Right cardiac atrium (tissue), 5 donors: Measurements from ENCODE around the gene VILL. TPM values are rescaled to one million over a fixed set of nuclear protein-coding genes. Genes with fewer than 3 reads are reported as not detected.

Experiments
- ATAC-seq, 2 donors: fragments of 200-7000 bp; cut with Tn5 transposase; one replicate each; pipeline versions ENCODE4 v1.8.0 to v1.9.1; 2020; ENCODE audit warnings: moderate library complexity in 2 of 2, mild to moderate bottlenecking in 1 of 2
- DNase-seq, 3 donors: peaks; one replicate each; pipeline ENCODE4 v3.0.0-alpha.2; 2020
- H3K27ac ChIP-seq: one replicate; pipeline ENCODE4 v1.5.1; 2013; ENCODE audit warnings: mild to moderate bottlenecking, low read length, control low read depth, moderate library complexity
- H3K27me3 ChIP-seq: one replicate; pipeline ENCODE4 v1.6.1; 2013; ENCODE audit not compliant: control insufficient read depth, insufficient read depth
- H3K4me1 ChIP-seq: one replicate; pipeline ENCODE4 v1.6.1; 2013; ENCODE audit warnings: low read length; ENCODE audit not compliant: control insufficient read depth, insufficient read depth
- H3K4me3 ChIP-seq: one replicate; pipeline ENCODE4 v1.5.1; 2013; ENCODE audit warnings: low read length, control low read depth
- H3K9me3 ChIP-seq: one replicate; pipeline ENCODE4 v1.6.1; 2013; ENCODE audit warnings: low read length; ENCODE audit not compliant: control insufficient read depth
- WGBS: extraction: QIAGEN DNeasy Blood & Tissue Kit; methylation state at CpG from one replicate; pipeline ENCODE4 v1.1.7; 2013; 5-methylcytosine and 5-hydroxymethylcytosine counted together
- intact Hi-C, 4 donors: fragments of 100-400 bp; cut with DNase I; formaldehyde crosslinking; loops; one replicate each; pipeline versions ENCODE4 v1.11.0 to v1.14.0; 2022 to 2023
- polyA plus RNA-seq: library from polyadenylated mRNA; stranded (reverse); fragments of 200-250 nt; gene quantifications from one replicate; pipeline ENCODE4 v1.2.3, GENCODE V29; 2013
- total RNA-seq, 4 donors: library from RNA; stranded (reverse); fragmentation: NEBNext Ultra II Directional; extraction: Animal tissue kit (Norgen Biotek cat#: 25700); gene quantifications; one replicate each; pipeline ENCODE4 v1.2.1, GENCODE V29; 2021
- donor health status: healthy with polysubstance abuse.
- donor health status: DM: no; HTN: yes; CAD: no.
- donor health status: DM: no; HTN: no; CAD: no.
- donor health status: DM: no; HTN: yes; CAD: no; lungs with severe emphysema.
- donor health status: DM: yes; HTN: yes; CAD: no.

The VILL gene
- total and polyA plus RNA-seq, 5 donors: 4.0 to 9.7 (median 8.4) TPM

DNA sequence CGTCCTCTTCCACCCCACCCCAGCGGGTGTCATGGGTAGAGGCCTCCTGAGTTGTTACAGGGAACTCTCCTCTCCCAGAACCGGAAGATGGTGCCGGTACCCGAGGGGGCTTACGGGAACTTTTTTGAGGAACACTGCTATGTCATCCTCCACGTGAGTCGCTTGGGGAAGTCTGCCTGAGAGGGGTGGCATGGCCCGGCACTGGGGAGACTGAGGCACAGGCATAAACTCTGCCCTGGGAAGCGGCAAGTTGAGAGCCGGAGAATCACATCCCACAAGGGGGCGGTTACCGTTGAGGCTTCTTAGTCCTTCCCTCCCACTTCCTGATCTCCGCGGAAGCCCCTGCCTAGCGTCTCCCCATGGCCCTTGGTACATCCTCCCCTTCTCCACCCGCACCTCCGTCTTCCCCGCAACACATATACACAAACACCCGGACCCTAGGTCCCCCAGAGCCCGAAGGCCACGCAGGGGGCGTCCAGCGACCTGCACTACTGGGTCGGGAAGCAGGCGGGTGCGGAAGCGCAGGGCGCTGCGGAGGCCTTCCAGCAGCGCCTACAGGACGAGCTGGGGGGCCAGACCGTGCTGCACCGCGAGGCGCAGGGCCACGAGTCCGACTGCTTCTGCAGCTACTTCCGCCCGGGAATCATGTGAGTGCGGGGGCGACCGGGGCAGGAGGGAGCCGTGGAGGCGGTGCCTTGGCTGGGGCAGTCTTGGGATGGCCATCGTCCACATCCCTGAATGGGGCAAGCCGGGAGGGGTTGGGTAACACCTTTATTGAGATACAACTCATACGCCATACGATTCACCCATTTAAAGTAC lies 3.4 kb downstream of the VILL start:
- Histone ChIP-seq H3K4me1 (no peaks in the 10 kb centered on the region), H3K27me3 (no peaks in the 10 kb centered on the region), H3K9me3 (no peaks in the 10 kb centered on the region), H3K4me3 (peak overlapping the region; percentile 71), H3K27ac (peak overlapping the region; percentile 5)
- intact Hi-C loops: no loop called here
- WGBS: 3% methylated on average over 49 of the region's 49 CpGs
- DNase-seq: peak; percentile 87 to 93 (median 92)
- peak; percentile 61 to 71 for ATAC-seq

DNA sequence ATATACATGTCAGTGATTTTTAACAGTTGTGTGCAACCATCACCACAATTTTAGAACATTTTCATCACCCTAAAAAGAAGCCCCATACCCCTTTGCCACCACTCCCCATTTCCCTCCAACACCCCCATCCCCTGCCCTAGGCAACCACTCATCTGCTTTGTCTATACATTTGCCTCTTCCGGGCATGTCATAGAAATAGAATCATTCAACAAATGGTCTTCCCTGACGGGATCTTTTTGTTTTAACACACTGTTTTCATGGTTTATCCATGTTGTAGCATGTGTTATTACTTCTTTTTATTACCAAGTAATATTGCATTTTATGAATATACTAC lies 4.0 kb downstream of the VILL start:
- Histone ChIP-seq H3K4me1 (no peaks in the 10 kb centered on the region), H3K9me3 (no peaks in the 10 kb centered on the region), H3K27ac (no peak overlapping the region), H3K27me3 (no peaks in the 10 kb centered on the region), H3K4me3 (peak overlapping the region; percentile 71)
- intact Hi-C loops: no loop called here
- WGBS: 22% methylated on average over 2 of the region's 2 CpGs
- no peak for ATAC-seq
- no peak for DNase-seq

DNA sequence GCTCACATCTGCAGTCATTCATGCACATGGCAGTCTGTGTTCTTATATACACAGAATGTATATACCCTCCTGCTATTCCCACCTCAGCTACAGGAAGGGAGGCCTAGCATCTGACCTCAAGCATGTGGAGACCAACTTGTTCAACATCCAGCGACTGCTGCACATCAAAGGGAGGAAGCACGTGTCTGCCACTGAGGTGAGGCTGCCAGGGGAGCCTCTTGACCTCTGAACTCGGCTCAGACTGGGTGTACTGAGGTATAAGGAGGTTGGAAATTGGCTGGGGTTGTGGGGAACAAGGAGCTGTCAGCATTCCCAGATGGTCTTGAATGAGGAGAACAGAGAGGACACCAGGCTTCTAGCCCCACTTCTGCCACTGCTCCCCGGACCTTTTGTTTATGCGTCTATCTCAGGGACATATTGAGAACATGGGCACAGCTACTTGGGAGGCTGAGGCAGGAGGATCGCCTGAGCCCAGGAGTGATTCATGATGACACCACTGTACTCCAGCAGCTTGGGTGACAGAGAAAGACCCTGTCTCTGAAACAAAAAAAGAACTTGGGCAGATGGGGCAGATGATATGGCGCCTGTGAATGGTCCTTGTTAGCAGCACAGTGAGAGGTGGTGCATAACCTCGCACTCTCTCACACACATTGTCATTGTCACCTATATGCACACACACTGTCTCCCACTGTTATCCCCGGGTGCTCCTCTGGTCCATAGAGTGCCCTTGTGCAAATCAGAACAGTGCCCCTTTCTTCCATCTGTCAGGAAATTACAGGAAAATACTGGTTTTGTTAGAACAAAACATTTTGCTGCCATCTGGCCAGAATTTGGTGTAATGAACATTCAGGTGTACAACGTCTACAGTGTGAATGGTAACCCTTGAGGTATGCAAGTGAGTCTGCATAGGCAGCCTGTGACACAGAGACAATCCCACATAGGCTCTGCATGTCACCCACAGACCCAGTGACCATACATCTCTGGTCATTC lies 5.4 kb downstream of the VILL start:
- intact Hi-C loops: no loop called here
- Histone ChIP-seq H3K27ac (no peak overlapping the region), H3K4me3 (no peak overlapping the region), H3K9me3 (no peaks in the 10 kb centered on the region), H3K27me3 (no peaks in the 10 kb centered on the region), H3K4me1 (no peaks in the 10 kb centered on the region)
- ATAC-seq (no peak), DNase-seq (peak in 2 of 3 donors; percentile 7 to 20)
- 85% methylated on average over 10 of the region's 10 CpGs for WGBS

DNA sequence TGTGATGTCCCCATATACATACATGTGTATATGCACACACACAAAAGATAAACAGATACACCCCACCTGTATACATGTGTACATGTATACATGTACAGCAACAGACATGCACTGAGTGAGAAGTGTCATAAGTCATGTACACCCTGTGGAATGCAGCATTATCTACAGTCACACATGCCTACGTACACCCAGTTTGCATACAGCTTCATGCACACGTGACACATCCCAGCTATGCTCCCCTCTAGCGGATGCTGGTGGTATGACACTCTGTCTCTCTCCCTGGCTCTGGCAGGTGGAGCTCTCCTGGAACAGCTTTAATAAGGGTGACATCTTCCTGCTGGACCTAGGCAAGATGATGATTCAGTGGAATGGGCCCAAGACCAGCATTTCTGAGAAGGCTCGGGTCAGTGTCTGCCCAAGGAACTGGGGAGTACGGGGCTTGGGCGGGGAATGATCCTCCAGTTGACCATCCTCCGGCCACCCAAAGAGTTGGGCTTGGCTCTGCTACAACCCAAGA lies 6.3 kb downstream of the VILL start:
- peak; percentile 2 to 21 for ATAC-seq

DNA sequence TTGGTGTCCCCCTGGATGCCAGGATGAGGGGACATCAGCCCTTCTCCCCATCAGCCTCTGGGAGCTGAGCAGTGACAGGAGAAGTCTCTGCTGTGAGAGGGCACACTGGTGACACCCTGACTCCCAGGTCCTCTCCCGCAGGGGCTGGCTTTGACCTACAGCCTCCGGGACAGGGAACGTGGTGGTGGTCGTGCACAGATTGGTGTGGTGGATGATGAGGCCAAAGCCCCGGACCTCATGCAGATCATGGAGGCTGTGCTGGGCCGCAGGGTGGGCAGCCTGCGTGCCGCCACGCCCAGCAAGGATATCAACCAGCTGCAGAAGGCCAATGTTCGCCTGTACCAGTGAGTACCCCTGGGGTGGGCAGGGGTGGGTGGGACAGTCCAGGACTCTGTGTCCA lies 6.8 kb downstream of the VILL start:
- intact Hi-C loops: no loop called here
- Histone ChIP-seq H3K27ac (no peak overlapping the region), H3K4me3 (no peak overlapping the region), H3K4me1 (no peaks in the 10 kb centered on the region), H3K27me3 (no peaks in the 10 kb centered on the region), H3K9me3 (no peaks in the 10 kb centered on the region)
- WGBS: 95% methylated on average over 10 of the region's 10 CpGs
- ATAC-seq (no peak), DNase-seq (peak in 2 of 3 donors; percentile 21 to 53)

More for the DNA sequence above, 6.3 kb downstream of the VILL start:
- H3K27me3 ChIP-seq: no peaks in the 10 kb centered on the region
- intact Hi-C loops: no loop called here
- no peaks in the 10 kb centered on the region for H3K9me3 ChIP-seq
- H3K4me3 ChIP-seq: no peak overlapping the region
- H3K4me1 ChIP-seq: no peaks in the 10 kb centered on the region
- WGBS: 54% methylated on average over 7 of the region's 7 CpGs
- H3K27ac ChIP-seq: no peak overlapping the region
- DNase-seq: peak; percentile 63 to 86 (median 76)

DNA sequence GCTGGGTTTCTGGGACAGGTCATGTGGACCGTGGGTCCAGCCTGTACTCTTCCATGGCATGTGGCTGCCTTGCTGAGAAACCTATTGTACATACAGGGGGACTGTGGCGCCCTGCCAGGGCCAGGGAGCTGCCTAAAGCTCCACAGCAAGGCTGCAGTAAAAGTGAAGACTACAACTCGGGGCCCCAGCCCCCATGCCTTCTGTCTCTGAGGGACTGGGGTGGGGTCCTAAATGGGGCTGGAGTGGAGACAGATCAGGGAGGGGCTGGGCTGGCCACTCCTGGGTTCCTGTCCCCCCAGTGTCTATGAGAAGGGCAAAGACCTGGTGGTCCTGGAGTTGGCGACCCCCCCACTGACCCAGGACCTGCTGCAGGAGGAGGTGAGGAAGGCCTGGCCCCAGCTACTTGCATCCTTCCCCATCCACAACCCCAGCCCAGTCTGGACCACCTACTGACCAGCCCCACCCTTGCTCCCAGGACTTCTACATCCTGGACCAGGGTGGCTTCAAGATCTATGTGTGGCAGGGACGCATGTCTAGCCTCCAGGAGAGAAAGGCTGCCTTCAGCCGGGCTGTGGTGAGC lies 7.3 kb downstream of the VILL start:
- Histone ChIP-seq H3K4me3 (no peak overlapping the region), H3K27me3 (no peaks in the 10 kb centered on the region), H3K9me3 (no peaks in the 10 kb centered on the region), H3K4me1 (no peaks in the 10 kb centered on the region), H3K27ac (peak overlapping the region; percentile 95)
- ATAC-seq (no peak), DNase-seq (peak; percentile 37 to 79 (median 74))
- 79% methylated on average over 6 of the region's 6 CpGs for WGBS
- intact Hi-C loops: no loop called here

DNA sequence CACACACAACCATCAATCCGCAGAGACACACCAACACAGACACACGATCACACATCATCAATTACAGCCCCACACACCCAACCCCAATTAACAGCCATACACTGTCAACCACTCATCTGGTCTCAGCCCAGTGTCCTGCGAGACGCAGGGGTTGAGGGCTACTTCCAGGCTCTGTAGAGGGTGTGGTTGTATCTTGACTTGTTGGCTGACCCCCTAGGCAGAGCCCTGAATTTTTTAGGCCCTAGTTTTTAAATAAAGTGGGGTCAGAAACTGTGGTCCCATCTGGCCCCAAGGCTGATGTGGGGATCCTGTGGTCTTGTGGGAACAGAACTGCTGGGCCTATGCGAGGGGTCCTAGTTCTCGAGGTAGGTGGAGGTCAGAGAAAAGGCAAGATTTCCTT lies 9.2 kb downstream of the VILL start:
- WGBS: 92% methylated on average over 6 of the region's 6 CpGs
- peak in 2 of 3 donors; percentile 11 to 41 for DNase-seq
- Histone ChIP-seq H3K4me1 (no peaks in the 10 kb centered on the region), H3K9me3 (no peaks in the 10 kb centered on the region), H3K27ac (no peak overlapping the region), H3K4me3 (no peak overlapping the region), H3K27me3 (no peaks in the 10 kb centered on the region)
- intact Hi-C loops: no loop called here
- no peak for ATAC-seq

DNA sequence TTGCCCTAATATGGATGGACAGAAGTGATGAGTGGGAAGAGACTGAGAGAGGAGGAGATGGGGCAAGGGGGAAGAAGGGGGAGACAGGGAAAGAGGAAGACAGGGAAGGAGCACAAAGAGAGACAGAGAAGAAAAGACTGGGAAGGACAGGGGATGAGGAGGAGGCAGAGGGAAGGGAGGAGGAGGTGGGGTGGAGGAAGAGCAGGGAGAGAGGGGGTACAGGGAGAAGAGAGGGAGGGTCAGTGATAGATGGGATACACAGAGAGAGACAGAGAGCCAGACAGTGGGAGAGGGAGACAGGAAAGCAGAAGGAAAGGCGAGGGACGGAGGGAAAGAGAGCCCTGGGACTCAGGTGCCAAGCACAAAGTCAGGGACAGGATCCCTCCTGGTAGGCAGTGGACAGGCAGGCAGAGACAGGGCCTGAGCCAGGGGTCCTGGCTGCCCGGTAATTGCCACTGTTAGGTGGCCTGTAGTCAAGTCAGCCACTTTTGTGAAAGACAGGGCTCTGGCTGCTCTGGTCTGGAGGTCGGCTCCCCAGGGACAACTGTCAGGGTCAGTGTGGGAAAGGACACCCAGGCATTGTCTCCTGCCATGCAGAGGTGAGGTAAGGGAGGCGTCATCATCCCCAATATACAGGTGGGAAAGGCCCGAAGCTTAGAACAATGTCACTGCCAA lies 9.8 kb downstream of the VILL start:
- WGBS: 93% methylated on average over 6 of the region's 6 CpGs
- Histone ChIP-seq H3K4me3 (no peak overlapping the region), H3K27me3 (no peaks in the 10 kb centered on the region), H3K27ac (no peak overlapping the region), H3K9me3 (no peaks in the 10 kb centered on the region), H3K4me1 (no peaks in the 10 kb centered on the region)
- DNase-seq (peak in 2 of 3 donors; percentile 22 to 57), ATAC-seq (no peak)
- intact Hi-C loops: no loop called here

DNA sequence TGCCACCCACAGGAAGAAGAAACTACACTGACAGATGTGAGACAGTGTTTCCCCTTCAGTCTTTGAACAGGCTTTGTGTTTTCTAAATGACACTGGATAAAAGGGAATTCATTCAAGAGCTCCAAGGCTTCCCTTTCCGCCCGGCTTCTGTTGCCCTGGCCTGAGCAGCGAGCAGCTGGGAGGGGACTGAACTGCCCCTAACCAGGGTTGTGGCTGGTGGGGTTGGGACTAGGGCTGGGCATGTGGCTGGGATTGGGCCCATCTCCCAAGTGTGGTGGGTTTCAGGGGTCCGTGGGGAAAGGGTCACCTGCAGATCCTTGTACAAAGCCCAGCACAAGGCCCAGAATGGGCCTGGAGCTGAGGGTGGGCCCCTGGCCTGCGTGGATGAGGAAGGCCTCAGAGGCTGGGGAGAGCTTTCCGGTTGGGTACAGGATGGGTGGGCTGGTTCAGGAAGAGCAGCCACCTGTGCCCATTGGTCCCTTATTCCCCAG lies 10.4 kb downstream of the VILL start:
- Histone ChIP-seq H3K9me3 (no peaks in the 10 kb centered on the region), H3K4me1 (no peaks in the 10 kb centered on the region), H3K4me3 (no peak overlapping the region), H3K27ac (no peak overlapping the region), H3K27me3 (no peaks in the 10 kb centered on the region)
- intact Hi-C loops: no loop called here
- WGBS: 96% methylated on average over 6 of the region's 6 CpGs
- DNase-seq (peak in 2 of 3 donors; percentile 11 to 28), ATAC-seq (no peak)

DNA sequence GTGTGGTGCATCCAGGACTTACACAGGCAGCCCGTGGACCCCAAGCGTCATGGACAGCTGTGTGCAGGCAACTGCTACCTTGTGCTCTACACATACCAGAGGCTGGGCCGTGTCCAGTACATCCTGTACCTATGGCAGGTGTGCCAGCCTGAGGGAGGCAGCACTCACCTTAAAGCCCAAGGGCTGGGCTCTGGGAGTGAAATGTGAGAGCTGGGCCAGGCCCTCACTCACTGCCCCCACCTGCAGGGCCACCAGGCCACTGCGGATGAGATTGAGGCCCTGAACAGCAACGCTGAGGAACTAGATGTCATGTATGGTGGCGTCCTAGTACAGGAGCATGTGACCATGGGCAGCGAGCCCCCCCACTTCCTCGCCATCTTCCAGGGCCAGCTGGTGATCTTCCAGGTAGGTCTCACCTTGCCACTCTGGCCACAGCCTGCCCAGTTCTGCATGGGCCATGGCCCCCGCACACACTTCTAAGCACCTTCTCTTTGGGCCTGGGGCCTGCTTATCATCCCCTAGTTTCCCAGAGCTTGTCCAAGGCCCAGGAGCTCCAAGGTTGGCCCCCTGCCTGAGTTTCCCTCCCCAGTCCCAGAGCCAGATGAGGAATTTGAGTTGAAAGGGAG lies 11.0 kb downstream of the VILL start:
- ATAC-seq (no peak), DNase-seq (peak; percentile 18 to 58 (median 55))
- Histone ChIP-seq H3K27me3 (no peaks in the 10 kb centered on the region), H3K9me3 (no peaks in the 10 kb centered on the region), H3K4me1 (no peaks in the 10 kb centered on the region), H3K27ac (no peak overlapping the region), H3K4me3 (no peak overlapping the region)
- intact Hi-C loops: no loop called here
- 83% methylated on average over 9 of the region's 9 CpGs for WGBS
